HEK293 (cell line): Measurements from ENCODE around the gene CCDC180.
"Not testable (repeated sequence)": the region's sequence is repeated elsewhere in the genome, so short reads cannot be mapped to it uniquely, and the experiment has no call there.

Experiments
- CTCF ChIP-seq: fragments of 450-650 bp; formaldehyde crosslinking; IDR thresholded peaks from 2 replicates; pipeline ENCODE4 v1.5.1; 2016; ENCODE audit warnings: missing biosample characterization, missing genetic modification characterization
- PBX3 ChIP-seq: sonication (generic); formaldehyde crosslinking; IDR thresholded peaks from 2 replicates; pipeline ENCODE4 v1.8.1; 2022; ENCODE audit warnings: mild to moderate bottlenecking, moderate library complexity, missing genetic modification reagents
- ZNF10 ChIP-seq: fragments of 450-650 bp; formaldehyde crosslinking; IDR thresholded peaks from 2 replicates; pipeline ENCODE4 v1.5.1; 2017; ENCODE audit warnings: missing biosample characterization, missing genetic modification characterization
- ZNF518A ChIP-seq: fragments of 450-650 bp; formaldehyde crosslinking; conservative IDR thresholded peaks from 2 replicates; pipeline ENCODE4 v1.5.1; 2016; ENCODE audit warnings: low read depth, missing biosample characterization, missing genetic modification characterization
- ZSCAN16 ChIP-seq: fragments of 450-650 bp; formaldehyde crosslinking; IDR thresholded peaks from 2 replicates; pipeline ENCODE4 v1.5.1; 2016; ENCODE audit warnings: missing biosample characterization, missing genetic modification characterization

- TF ChIP-seq ZNF10 (tag by site-specific recombination); CTCF (tag by site-specific recombination); PBX3 (CRISPR knock-in tag); ZSCAN16 (tag by site-specific recombination); ZNF518A (tag by site-specific recombination): not testable (repeated sequence)
These were observed 47.5 kb upstream of the CCDC180 start for GRCh38 chr9:97259834-97260514.
